Panc1 (cell line): ENCODE results near the gene SIGLEC9.

Experiments
- POLR2AphosphoS5 ChIP-seq: IDR thresholded peaks from 2 replicates; pipeline ENCODE4 v1.6.1; 2012; ENCODE audit warnings: mild to moderate bottlenecking, low read depth, low read length, moderate library complexity
- SIN3A ChIP-seq: IDR thresholded peaks from 2 replicates; pipeline ENCODE4 v1.6.1; 2012; ENCODE audit warnings: low read depth, mild to moderate bottlenecking, low read length, moderate library complexity, borderline replicate concordance; ENCODE audit not compliant: insufficient read depth
- TCF7L2 ChIP-seq: IDR thresholded peaks from 2 replicates; pipeline ENCODE4 v1.6.1; 2011; ENCODE audit warnings: mild to moderate bottlenecking, low read depth, low read length, inconsistent platforms
- TF ChIP-seq, protein P1 (sequence below): fragments of 450-650 bp; IDR thresholded peaks from 2 replicates; pipeline ENCODE4 v1.5.1; 2017; ENCODE audit warnings: mild to moderate bottlenecking

DNA sequence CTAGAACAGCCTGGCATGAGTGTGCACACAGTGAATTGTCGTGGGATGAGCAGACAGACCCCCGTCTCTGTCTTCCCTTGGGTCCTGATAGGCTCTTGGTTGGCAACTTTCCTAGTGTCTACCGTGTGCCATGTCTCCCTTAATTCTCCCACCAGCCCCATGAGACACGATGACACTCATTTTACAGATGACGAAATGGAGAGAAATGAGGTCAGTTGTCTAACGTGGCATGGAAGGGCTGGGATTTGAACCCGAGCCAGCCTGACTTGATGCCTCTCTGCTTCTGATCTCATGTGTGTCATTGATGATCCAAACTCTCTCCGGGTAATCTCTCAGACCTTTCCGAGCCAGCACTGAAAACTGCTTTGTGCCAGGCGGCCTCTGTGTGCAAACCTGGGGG, 33.6 kb upstream of the SIGLEC9 start:
- TF ChIP-seq, protein P1, sequence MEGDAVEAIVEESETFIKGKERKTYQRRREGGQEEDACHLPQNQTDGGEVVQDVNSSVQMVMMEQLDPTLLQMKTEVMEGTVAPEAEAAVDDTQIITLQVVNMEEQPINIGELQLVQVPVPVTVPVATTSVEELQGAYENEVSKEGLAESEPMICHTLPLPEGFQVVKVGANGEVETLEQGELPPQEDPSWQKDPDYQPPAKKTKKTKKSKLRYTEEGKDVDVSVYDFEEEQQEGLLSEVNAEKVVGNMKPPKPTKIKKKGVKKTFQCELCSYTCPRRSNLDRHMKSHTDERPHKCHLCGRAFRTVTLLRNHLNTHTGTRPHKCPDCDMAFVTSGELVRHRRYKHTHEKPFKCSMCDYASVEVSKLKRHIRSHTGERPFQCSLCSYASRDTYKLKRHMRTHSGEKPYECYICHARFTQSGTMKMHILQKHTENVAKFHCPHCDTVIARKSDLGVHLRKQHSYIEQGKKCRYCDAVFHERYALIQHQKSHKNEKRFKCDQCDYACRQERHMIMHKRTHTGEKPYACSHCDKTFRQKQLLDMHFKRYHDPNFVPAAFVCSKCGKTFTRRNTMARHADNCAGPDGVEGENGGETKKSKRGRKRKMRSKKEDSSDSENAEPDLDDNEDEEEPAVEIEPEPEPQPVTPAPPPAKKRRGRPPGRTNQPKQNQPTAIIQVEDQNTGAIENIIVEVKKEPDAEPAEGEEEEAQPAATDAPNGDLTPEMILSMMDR, result no peak
- TF ChIP-seq POLR2AphosphoS5 (no peak), SIN3A (no peak), TCF7L2 (no peak)
